DND-41 (cell line): Measurements from ENCODE around the gene SLC27A6.

Experiments used
- EZH2 ChIP-seq: IDR thresholded peaks from 3 replicates; pipeline ENCODE4 v1.6.1; 2012; ENCODE audit warnings: borderline replicate concordance, low read depth, mild to moderate bottlenecking, moderate library complexity, low read length, inconsistent platforms; ENCODE audit not compliant: severe bottlenecking
- TF ChIP-seq, protein P1 (sequence below): IDR thresholded peaks from 2 replicates; pipeline ENCODE4 v1.5.1; 2012; ENCODE audit warnings: borderline replicate concordance, low read length, moderate library complexity, mild to moderate bottlenecking; ENCODE audit not compliant: poor library complexity, severe bottlenecking; ENCODE audit errors: extremely low read depth

DNA sequence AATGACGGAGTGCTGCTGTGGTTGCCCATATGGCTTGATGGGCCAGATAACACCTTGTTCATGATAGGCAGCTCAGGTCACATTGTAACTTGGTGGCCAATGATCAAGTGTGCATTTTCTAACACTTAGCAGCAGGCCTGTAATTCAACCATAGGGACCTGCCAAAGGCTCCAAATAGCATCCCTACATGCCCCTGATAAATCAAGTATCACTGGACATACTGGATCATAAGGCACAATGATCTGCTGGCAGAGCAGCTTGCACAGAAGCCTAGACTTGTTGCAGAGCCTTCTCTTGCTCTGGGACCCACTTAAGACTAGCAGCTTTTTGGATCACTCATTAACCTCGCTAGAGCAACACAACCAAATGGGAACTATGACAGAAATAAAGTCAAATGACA lies 83.2 kb downstream of the SLC27A6 start:
- TF ChIP-seq, protein P1, sequence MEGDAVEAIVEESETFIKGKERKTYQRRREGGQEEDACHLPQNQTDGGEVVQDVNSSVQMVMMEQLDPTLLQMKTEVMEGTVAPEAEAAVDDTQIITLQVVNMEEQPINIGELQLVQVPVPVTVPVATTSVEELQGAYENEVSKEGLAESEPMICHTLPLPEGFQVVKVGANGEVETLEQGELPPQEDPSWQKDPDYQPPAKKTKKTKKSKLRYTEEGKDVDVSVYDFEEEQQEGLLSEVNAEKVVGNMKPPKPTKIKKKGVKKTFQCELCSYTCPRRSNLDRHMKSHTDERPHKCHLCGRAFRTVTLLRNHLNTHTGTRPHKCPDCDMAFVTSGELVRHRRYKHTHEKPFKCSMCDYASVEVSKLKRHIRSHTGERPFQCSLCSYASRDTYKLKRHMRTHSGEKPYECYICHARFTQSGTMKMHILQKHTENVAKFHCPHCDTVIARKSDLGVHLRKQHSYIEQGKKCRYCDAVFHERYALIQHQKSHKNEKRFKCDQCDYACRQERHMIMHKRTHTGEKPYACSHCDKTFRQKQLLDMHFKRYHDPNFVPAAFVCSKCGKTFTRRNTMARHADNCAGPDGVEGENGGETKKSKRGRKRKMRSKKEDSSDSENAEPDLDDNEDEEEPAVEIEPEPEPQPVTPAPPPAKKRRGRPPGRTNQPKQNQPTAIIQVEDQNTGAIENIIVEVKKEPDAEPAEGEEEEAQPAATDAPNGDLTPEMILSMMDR = no peak
- no peak for TF ChIP-seq EZH2
